ENCODE measurements around the gene HOXB1.
"Not testable (repeated sequence)": the region's sequence is repeated elsewhere in the genome, so short reads cannot be mapped to it uniquely, and the experiment has no call there.

HOXB1 gene

DNA sequence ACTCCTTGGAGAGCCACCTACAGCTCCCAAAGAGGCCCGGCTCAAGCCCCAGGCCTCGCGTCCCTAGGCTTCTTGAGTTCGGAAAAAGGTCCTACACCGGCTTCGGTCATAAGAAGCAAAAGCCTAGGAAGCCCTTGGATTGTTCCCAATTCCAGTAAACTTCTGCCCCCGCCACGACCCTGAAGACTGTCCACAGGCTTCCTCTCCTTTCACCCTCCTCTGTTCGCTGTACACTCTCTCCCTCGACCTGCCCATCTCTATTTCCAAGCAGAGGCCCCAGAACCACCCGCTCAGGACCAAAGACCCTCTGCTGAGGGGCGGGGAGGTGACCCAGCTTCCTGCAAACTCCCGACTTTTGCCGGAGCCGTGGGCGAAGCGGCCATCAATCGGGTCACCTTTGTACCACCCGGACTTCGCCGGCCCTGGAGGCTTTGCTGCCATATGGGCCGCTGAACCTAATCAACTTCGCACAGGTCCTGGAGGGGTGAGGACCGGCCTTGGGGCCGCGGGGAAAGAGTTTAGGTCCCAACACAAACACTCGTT, 11.4 kb upstream of the HOXB1 start:
- DNase-seq: no peak

DNA sequence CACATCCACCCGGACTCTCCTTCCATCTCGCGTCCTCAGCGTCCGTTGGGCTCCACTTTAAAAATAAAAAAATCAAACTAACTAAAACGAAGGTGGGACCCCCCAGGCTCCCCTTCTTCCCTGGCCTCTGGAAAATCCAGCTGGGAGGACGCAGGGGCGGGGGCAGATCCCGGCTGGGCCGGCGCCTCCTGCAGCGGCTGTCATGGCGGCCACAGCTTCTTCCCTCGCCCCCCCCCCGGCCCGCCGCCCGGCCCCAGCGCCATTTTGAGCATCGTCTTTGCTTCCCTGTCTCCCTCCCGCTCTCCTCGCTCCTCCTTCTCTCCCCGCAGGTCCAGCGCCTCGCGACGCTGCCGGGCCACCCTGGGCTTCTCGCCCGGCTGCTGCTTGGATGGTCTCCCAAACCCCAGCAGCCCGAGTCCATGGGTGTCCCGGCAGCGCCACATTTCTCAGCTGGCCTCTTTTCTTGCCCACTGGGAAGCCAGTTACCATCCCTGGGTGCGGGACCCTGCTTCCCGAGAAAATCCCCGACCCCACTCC, 10.8 kb upstream of the HOXB1 start:
- DNase-seq: peak; percentile 48

DNA sequence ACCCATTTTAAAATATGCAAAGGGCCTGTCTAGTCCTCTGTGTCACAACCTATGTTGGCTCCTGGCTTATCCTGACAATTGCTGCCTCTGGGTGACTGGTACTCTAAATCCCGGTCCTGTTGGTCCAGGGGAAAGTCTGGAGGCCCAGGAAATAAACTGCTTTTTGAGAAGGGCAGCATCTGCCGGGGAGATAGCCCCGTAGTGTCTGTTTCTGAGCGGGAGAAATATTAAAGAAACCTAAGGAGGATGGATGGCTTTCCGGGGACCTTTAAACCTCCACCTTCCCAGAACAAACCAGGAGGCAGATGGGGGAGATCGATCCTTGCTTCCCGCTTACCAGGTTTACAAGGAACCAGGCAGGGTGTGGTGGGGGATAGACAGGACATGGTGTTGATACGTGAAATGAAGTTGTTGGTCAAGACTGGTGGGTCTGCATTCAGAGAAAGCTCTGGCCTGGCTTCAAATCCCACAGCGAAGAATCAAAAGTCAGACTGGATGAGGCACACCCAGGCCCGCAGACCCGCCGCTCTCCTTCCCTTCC, 10.3 kb upstream of the HOXB1 start:
- DNase-seq: no peak

DNA sequence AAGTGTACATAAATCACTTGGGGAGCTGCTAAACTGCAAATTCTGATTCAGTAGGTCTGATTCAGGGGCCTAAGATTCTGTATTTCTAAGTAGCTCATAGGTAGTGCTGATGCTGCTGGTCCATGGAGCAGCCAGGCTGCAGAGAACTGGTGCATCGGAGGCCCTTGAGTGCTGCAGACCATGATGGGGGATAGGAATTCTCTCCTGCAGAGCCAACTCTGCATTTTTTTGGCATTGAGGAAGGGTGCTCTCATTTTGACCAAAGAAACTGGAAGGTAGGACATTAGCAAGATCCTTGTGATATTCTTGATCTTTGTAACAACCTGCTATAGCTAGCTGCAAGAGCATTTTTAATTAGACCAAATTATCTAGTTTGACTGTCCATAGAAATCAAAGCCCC, 9.4 kb upstream of the HOXB1 start:
- DNase-seq: no peak

GRCh38 chr17:48539177-48539576, 8.4 kb upstream of the HOXB1 start:
- no peak for DNase-seq

- no peak for DNase-seq
Observed at GRCh38 chr17:48537316-48537715, 6.5 kb upstream of the HOXB1 start.

DNA sequence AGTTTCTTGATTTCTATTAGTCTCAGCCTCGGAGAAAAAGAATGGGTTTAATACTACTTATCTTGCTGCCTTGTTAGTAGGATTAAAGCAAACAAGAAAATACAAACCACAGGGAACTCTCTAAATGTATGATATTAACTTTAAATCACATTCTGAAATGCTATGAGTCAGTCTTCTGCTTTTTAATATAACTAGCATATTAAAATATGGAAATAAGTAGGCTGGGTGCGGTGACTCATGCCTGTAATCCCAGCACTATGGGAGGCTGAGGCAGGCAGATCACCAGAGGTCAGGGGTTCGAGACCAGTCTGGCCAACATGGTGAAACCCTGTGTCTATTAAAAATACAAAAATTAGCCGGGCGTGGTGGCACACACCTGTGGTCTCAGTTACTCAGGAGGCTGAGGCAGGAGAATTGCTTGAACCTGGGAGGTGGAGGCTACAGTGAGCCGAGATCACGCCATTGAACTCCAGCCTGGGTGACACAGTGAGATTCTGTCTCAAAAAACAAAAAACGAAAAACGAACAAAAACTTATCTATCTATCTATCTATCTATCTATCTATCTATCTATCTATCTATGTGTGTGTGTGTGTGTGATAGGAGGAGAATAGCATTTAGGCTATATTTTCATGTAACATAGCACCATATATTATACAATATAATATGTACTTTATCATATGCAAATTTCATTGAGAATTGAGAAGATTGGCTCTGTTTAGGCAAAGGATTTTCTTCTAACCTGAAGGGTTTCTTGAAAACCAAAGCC, 5.2 kb upstream of the HOXB1 start:
- not testable (repeated sequence) for DNase-seq

- DNase-seq: no peak
Observed at GRCh38 chr17:48532261-48532660, 1.4 kb upstream of the HOXB1 start.

- DNase-seq: no peak
Observed at GRCh38 chr17:48530208-48530886, 464 bp downstream of the HOXB1 start.

DNA sequence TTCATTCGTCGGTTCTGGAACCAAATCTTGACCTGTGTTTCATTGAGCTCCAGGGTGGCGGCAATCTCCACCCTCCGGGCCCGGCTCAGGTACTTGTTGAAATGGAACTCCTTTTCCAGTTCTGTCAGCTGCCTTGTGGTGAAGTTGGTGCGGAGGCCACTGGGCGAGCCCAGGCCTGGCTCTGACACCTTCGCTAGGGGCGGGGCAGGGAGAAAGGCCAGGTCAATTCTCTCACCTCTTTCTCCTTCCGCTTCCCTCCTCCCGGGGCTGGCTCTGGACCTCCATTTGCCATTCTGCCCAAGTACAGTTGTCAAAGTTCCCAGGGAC, 1.2 kb downstream of the HOXB1 start:
- no peak for DNase-seq

DNA sequence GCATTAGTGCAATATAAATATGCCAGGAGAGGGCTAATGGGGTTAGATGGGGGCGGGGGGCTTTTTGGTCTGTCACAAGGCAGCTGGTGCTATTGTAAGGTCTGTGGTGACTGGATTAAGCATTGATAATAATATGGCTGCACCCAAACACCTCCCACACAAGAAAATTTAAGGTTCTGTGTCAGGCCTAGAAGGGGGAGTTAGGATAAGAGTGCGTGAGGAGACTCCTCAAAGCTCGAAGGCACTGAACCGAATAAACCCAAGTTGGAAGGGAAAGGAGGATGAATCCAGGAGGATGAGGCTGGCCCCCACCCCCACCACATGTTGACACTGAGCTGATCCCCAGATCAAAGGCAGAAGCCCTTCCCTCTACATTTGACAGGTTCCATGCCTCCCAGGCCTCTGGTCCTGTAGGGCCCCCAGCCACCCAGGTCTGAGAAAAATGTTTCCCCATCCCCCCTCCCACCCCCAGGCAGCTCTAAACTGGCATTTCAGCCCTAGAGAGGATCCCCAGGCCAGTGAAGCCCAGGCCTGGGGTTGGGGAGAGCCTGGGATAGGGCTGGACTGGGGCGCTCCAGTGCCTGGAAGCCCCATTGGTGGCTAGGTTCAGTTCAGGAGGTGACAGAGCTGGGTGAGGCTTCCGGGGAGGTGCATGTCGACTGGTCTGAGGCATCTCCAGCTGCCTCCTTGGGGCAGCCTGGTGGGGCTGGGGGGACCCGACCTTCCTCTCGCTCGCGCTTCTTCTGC, 1.7 kb downstream of the HOXB1 start:
- DNase-seq: no peak

DNA sequence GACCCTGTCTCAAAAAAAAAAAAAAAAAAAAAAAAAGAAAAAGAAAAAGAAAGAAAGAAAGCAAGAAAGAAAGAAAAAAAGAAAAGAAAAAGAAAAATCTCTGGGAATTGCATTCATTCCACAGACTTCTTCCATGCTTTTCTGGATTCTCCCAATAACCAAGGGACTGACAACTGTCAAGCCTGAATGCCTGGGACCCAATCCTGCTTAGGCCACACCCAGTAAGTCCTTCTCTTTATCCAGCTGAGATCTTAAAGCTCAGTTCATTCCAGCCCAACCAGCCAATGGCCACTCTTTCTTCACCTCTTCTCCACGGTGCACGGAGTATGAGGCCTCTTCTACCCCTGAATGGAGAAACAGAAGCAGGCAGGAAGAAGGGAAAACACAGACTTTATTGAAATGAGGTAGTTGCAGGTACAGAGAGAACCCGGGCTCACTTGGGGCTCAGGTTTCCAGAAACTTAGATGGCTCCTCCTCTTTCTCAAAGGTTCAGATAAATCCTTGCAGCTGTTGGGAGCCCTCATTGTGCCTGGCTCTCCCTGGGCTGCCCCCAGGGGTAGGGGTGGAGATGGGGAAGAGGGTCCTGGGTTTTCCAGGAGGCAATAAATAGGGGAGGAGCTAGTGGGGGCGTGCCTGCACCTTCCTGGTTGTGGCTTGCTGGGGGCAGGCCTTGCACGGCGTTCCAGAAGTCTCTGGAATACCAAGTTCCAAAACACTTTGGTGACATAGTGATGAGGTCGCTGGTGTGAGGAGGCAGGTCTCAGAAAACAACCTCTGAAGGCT, 2.5 kb downstream of the HOXB1 start:
- no peak for DNase-seq

- no peak for DNase-seq
Observed at GRCh38 chr17:48527547-48527932, 3.3 kb downstream of the HOXB1 start.

DNA sequence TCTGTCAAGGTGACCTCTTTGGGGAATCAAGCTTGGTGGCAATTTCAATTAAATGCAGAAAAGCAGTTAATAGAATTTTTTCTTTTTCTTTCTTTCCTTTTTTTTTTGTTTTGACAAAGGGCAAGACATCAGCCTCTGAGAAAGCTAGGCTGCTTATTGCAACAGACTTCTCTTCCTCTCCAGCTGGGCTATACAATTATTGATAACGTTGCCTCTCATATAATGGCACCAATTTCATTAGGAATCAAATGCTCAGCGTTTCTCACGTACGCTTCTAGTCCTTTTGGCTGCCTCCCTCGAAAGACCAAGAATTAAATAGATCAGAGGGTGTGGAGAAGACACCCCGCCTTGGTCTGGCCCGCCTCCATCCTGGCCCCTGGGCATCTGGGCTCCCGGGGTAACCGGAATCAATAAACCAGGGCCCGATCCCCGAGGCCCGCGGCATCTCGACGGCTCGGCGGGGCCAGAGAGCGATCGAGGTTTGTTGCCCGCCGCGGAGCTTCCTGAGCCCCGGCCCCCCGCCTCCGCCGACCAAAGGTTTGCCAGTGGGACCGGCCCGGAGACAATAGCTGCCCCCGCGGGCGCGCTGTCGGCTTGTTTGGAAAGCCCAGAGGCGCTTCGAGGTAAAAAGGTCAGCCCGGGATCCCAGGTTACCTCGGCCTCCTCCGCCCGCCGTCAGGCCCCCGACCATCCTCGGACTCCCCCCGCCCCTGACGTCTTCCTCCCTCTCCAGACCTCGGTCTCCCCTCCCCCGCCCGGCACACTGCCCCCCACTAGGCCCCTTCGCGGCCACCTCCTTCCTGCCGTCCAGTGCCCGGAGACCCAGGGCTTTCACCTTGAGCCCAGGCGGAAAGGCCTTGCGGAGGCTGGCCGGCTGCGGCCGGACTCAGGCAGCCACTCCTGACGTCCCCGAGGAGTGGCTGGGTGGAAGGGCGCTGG, 3.9 kb downstream of the HOXB1 start:
- no peak for DNase-seq

DNA sequence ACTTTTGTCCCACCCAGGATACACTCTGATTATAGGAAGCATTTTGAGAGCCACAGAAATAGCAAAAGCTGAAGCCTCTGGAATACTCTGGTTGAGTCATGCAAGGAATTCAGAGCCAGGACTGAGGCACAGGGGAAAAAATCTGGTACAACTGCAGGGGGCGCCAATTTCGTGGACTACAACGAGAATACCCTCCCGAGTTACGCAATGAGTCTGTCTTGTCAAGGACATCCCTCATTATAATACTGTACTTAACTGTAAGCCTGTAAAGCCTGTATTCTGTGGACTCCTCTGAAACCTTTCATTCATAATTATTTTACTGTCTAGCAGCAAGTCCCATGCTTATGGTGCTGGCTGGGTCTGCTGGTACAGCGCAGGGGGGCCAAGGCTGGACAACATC, 7.8 kb downstream of the HOXB1 start:
- DNase-seq: peak; percentile 36

- DNase-seq: peak; percentile 95
Observed at GRCh38 chr17:48522031-48522653, 8.7 kb downstream of the HOXB1 start.

- DNase-seq: no peak
Observed at GRCh38 chr17:48520631-48521079, 10.2 kb downstream of the HOXB1 start.

DNA sequence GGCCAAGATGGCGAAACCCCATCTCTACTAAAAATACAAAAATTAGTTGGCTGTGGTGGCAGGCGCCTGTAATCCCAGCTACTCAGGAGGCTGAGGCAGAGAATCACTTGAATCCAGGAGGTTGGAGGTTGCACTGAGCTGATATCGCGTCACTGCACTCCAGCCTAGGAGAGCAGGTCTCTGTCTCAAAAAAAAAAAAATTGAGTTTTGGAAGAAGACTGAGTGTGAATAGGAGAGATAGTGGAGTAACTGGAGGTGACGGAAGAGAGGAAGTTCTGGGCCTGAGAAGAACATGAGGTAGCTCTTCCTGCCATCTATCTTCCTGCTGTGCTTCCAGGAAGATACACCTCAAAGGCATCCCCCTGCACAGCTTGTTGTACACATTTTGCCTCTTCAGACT, 11.4 kb downstream of the HOXB1 start:
- no peak for DNase-seq

DNA sequence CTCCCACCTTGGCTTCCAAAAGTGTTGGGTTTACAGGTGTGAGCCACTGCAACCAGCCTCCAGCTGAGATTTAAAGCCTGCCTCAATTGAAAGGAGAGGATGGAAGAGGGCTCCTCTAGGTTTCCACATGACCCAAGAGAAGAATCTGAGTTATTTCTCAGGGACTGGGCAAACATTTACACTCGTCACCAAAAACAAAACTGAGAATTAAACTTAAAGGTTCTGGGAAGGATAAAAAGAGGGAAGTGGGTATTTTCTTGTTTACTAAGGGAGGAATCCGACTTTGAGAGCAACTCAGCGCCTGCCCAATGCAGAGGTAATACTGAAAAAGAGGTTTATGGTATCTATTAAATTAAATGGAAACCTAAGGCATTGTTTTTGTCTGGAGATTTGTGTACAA, 13.3 kb downstream of the HOXB1 start:
- no peak for DNase-seq

All from NCI-H2029 (cell line).